DND-41 (cell line): ENCODE data around the gene BAIAP2L1.

Experiments used
- EZH2 ChIP-seq: IDR thresholded peaks from 3 replicates; pipeline ENCODE4 v1.6.1; 2012; ENCODE audit warnings: borderline replicate concordance, low read depth, mild to moderate bottlenecking, moderate library complexity, low read length, inconsistent platforms; ENCODE audit not compliant: severe bottlenecking
- TF ChIP-seq, protein P1 (sequence below): IDR thresholded peaks from 2 replicates; pipeline ENCODE4 v1.5.1; 2012; ENCODE audit warnings: borderline replicate concordance, low read length, moderate library complexity, mild to moderate bottlenecking; ENCODE audit not compliant: poor library complexity, severe bottlenecking; ENCODE audit errors: extremely low read depth

DNA sequence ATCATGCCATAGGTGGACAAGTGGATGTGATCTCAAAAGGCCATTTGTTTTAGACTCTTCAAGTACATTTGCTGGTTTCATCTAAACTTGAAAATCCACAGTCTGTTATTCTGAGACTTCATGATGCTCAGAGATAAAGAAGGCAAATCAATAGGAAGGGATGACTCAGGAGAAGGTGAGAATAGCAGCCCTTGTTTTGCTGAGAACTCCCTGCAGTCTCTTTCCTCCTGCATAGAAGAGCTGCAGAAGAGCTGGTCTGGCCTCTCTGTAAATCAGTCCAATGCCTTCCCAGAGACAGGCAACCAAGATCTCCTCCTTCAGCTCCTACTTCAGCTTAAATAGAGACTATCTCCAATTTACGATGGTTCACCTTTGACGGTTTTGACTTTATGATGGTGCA, 4.0 kb upstream of the BAIAP2L1 start:
- TF ChIP-seq, protein P1, sequence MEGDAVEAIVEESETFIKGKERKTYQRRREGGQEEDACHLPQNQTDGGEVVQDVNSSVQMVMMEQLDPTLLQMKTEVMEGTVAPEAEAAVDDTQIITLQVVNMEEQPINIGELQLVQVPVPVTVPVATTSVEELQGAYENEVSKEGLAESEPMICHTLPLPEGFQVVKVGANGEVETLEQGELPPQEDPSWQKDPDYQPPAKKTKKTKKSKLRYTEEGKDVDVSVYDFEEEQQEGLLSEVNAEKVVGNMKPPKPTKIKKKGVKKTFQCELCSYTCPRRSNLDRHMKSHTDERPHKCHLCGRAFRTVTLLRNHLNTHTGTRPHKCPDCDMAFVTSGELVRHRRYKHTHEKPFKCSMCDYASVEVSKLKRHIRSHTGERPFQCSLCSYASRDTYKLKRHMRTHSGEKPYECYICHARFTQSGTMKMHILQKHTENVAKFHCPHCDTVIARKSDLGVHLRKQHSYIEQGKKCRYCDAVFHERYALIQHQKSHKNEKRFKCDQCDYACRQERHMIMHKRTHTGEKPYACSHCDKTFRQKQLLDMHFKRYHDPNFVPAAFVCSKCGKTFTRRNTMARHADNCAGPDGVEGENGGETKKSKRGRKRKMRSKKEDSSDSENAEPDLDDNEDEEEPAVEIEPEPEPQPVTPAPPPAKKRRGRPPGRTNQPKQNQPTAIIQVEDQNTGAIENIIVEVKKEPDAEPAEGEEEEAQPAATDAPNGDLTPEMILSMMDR, result no peak
- TF ChIP-seq EZH2, result no peak
